ENCODE results near the gene CFAP45.

- TF ChIP-seq NANOG (IDR thresholded peaks at IDR 0.05; ENCODE audit: borderline replicate concordance): no peak
- TF ChIP-seq, protein P1, sequence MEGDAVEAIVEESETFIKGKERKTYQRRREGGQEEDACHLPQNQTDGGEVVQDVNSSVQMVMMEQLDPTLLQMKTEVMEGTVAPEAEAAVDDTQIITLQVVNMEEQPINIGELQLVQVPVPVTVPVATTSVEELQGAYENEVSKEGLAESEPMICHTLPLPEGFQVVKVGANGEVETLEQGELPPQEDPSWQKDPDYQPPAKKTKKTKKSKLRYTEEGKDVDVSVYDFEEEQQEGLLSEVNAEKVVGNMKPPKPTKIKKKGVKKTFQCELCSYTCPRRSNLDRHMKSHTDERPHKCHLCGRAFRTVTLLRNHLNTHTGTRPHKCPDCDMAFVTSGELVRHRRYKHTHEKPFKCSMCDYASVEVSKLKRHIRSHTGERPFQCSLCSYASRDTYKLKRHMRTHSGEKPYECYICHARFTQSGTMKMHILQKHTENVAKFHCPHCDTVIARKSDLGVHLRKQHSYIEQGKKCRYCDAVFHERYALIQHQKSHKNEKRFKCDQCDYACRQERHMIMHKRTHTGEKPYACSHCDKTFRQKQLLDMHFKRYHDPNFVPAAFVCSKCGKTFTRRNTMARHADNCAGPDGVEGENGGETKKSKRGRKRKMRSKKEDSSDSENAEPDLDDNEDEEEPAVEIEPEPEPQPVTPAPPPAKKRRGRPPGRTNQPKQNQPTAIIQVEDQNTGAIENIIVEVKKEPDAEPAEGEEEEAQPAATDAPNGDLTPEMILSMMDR (conservative IDR thresholded peaks at IDR 0.05; ENCODE audit: low read depth in 2 of 2): no peak
- TF ChIP-seq EZH2phosphoT487 (IDR thresholded peaks at IDR 0.05; ENCODE audit: unreplicated experiment): no peak
- TF ChIP-seq REST (IDR thresholded peaks at IDR 0.05; ENCODE audit: unreplicated experiment): no peak
- no peak for TF ChIP-seq EZH2 (IDR thresholded peaks at IDR 0.05; ENCODE audit: low read depth, unreplicated experiment)
- no peak for TF ChIP-seq JUNB (IDR thresholded peaks at IDR 0.05; ENCODE audit: unreplicated experiment)
- TF ChIP-seq POLR2AphosphoS5 (IDR thresholded peaks at IDR 0.05; ENCODE audit: low read depth): no peak
- no peak for TF ChIP-seq CREB1 (CRISPR knock-in tag; IDR thresholded peaks at IDR 0.05; ENCODE audit: low read depth)
- no peak for TF ChIP-seq ZNF462 (CRISPR knock-in tag; IDR thresholded peaks at IDR 0.05)
- no peak for TF ChIP-seq ZNF331 (CRISPR knock-in tag; IDR thresholded peaks at IDR 0.05; ENCODE audit: low read depth)
Measured at GRCh38 chr1:159828581-159829272, 71.2 kb downstream of the CFAP45 start.

Measured in GM23338 (cell line).